HG03175 (cell line): ENCODE measurements around the gene KLF7.

Experiments used
- ATAC-seq: cut with Tn5 transposase; IDR thresholded peaks from one replicate; pipeline ENCODE4 v1.9.1; 2021; ENCODE audit warnings: mild to moderate bottlenecking, moderate library complexity; ENCODE audit not compliant: unreplicated experiment

The KLF7 gene

DNA sequence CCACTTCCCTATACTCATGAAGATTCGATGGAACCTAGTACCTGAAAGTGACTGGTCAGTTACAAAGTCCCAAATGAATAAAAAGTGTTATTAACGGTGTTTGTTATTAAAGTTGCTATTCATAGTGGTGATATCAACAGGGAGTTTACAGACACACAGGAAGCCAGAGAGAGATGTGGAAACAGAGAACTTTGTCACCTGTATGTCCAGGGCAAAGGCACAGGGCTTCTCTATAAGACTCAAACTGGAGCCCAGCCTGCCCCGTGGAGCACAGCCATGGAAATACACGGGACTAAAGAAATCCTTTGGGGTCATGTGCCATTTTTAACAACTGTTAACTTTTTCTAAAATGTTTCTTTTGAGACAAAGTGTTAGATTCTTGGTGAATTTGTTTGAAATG is 68.5 kb downstream of the KLF7 start:
- ATAC-seq = no peak

DNA sequence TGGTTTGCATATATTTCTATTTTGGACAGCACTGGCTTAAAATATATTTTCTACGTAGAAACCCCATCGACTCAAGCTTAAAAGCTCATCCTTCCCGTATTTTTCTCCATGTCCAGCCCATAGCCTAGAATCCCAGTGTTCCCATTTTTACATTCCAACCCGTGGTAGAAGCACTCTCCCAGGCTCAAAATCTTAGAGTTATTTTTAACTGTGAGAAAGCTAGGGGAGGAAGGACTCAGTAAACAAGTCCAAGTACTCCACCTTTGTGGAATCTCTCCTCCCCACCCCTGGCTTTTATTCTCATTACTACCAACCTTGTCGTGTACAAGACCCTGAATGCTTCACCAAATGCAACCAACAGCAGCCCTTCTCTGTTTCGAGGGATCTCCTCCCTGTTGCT is 69.8 kb downstream of the KLF7 start:
- no peak for ATAC-seq

DNA sequence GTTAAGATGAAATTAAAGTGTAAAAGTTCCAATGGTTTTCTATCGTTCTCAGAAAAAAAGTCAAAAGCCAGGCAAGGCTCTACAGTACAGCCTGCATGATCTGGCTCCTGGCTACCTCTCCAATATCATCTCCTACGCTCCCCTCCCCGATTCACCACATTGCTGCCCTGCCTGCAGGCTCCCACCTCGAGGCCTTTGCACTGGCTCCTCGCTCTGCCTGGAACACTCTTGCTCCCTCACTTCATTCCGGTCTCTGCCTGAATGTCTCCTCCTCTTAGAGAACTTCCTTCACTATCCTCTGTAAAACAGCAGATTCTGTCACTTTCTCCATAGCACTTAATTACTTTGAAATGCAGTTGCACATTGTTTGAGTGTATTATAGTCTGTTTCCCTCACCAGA is 72.5 kb downstream of the KLF7 start:
- no peak for ATAC-seq

DNA sequence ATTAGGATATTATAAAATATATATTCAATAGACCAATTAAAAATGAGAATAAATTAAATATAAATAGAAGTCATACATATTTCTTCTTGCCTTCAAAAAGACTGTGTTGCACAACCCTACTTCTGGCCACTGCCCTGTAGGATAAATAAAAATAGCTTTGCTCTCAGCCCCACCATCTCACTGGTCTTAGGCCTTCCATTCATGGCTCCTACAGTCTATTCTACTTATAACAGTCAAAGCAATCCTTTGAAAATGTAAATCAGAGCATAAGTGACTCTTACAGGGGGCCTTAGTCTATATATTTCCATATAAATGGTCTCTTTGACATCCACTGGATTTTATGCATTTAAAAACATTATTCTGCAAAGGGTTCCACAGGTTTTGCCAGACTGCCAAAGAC is 72.9 kb downstream of the KLF7 start:
- no peak for ATAC-seq

DNA sequence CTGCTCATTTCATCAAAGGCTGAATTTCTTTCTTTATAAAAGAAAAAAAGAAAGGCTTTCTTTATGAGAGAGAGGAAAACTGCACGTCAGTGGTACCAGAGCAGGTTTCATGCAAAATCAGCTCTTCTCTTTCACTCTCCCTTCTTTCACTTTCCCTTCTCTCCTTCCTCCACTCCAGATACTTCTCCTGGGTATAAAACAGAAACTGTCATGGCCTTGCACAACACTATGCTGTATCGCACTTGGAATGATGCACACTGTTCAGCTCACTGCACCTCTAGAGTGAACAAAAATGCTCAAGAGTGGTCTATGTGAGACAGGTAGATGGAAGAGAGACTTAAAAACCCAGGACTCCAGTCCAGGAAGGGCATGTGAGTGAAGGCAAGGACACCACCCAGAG is 73.8 kb downstream of the KLF7 start:
- ATAC-seq = no peak

DNA sequence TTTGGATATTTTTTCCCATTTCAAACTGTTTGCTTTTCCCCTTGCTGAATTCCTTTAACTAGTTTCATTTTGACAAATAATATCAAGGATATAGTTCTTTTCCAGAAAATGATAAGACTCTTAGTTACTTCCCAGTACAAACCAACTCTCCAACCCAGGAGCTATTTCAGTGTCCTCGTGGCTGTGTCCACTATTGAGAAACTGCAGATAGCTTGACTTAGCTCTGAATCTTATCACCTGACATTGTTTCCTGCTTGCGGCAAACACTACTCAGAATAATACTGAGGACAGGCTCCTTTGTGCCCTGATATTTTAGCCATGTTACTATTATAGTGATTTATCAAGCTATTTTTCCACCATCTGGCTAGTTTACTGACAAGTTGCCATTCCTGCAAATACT is 74.6 kb downstream of the KLF7 start:
- no peak for ATAC-seq

DNA sequence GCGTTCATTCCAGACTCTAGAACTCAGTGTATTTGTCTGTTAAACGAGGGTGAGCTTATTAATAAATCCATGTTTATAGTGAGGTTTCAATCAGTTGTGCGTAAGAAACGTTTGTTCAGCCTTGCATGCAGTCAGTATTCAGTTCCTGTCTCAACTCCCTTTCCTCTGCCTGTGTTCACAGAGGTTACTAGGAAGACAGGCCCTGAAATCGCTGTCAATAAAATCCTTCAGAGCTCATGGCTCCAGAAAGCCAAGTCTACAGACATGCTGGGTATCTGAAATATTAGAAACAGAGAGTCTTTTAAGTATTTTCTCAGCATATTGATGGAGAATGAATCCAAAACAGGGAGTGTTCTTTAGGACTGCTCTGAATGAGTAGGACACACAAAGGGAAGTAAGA is 75.4 kb downstream of the KLF7 start:
- ATAC-seq = no peak

DNA sequence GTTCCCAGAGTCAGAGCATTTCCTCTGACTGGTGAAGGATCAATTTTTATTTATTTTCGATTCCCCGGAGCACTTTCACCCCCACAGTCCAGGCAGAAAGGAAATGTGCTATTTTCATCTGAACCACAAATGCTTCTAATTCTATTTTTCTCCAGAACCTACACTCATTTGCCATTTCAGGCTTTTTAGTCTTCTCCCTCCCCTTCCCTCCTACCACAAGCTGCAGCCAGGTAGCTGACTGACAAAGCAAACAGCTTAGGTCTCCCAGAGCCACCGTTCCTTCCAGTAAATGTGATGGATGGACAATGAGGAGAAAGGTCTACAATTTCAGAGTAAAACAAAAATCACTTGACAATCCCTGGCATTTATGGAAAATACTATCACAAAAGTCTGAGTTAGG is 76.9 kb downstream of the KLF7 start:
- no peak for ATAC-seq

DNA sequence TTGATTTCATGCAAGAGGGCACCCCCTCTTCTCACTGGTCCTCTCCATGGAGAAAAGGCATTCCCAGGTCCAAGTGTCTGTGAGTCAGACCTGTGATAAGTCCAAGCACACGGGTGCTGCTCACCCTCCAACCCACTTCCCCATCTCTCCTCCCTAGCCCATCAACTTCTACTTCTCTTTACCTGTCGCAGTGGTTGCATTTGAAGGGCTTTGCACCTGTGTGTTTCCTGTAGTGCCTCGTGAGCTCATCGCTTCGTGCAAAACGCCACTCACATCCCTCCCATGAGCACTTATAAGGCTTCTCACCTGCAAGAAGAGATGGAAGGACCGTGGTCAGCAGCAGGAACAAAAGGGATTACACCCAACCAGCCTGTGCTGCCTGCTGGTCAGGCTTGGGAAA is 77.5 kb downstream of the KLF7 start:
- ATAC-seq = no peak

DNA sequence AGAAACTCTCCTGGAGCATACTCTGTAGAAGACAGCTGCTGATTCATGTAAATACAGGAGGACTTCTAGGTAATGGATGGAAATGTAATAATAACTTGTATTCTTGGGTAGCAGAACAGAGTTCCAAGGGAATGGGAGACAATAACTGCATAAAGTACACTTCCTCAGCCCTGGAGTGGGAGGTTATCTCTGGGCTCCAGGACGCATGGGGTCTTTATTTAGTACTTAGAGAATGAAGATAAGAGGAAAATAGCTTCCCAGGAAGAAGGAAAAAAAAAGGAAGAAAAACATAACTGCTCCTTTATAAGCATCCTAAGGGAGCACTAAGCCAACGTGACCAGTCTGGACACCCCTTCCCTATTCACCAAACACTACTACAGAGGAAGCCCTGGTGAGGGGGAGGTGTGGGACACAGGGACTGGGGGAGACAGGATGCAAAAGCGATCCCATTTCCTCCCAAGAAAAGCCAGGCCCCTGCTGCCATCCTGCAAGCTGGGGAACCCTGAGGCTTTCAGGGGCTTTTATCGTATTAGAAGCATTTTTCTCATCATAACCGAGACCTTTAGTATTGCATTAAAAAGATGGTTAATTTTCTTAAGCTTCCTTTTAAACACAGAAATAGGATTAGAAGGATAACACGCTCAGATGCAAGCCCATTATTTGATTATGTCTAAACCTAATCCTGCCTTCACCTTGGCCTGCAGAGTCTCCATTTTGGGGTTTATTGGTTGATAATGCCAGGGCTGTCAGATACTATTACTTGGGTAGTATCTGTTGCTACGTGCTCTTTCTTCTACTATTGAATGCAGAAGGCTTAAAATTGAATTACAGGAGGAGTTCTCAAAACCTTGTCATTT is 78.5 kb downstream of the KLF7 start:
- no peak for ATAC-seq

DNA sequence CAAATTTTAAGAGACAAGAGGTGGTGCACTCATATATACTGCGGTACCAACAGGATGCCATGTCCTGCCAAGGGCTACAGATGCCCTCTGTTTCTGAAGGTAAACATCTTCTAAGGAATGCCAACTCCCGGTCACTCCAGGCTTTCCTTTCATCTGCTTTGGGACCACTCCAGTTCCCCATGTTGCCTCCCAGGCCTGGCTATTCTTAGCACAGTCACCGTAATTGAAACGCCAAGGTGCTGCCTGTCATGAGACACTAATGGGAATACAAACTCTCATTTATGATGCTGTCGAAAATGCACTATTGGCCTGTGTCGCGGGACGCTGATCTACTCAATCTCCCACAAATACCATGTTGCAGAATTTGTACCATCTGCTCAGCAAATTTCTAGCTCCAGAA is 79.6 kb downstream of the KLF7 start:
- ATAC-seq = no peak

DNA sequence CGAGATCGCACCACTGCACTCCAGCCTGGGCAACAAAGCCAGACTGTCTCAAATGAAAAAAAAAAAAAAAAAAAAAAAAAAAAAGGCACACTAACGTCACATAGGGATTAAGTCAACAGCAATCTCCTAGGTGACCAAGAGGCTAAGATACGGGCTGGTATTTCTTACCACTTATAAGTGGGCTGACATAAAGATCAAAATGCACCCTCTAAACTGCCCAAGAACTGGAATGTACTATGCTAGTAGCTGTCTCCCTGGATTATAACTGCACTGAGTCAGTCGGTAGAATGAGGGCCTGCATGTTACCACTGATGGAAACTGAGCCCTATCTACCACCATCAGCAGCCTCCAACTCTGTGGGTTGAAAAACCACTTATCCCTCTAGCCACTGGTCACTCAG is 80.6 kb downstream of the KLF7 start:
- no peak for ATAC-seq

DNA sequence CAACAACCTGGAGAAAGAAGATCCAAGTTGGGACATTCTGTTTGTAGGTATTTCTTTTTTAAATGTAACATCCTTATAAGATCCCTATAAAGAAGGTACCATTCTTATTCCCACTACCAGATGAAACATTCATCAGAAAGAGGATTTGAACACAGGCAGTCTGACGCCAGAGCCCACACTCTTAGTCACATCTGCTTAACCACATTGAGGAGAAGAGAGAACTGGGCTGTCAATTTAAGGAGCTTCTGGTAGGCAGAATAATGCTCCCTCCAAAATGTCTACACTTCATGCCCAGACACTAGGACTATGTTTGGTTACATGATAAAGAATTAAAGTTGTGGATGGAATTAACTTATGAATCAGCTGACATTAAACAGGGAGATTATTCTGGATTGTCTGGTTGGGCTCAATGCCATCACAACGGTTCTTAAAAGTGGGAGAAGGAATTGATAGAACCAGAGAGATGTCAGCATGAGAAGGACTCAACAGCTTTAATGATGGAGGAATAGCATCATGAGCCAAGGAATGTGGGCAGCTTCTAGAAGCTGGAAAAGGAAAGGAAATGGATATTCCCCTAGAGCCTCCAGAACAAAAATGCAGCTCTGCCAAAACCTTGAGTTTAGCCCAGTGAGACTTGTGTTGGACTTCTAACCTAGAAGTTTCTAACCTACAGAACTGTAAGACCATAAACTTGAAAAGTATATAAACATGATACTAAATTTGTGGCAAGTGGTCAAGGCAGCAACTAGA is 82.2 kb downstream of the KLF7 start:
- ATAC-seq = no peak

DNA sequence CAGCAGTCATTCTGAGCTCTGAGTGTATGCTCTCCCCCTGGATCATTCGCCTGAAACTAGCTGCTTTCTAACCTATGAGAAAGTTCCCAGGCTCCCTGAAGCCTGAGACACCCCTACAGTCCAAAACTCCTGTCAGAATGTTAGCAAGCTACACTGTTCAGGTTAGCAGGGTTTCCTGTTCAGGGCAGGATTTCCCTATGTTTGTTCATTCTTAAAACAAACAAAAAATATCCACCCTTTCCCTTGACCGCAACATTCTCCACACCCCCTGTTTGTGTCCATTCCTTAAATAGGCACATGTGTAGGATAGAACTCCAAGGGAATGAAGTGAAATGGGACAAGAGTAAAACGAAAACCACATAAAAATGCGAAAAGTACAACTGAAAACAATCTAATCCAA is 83.1 kb downstream of the KLF7 start:
- ATAC-seq = no peak

DNA sequence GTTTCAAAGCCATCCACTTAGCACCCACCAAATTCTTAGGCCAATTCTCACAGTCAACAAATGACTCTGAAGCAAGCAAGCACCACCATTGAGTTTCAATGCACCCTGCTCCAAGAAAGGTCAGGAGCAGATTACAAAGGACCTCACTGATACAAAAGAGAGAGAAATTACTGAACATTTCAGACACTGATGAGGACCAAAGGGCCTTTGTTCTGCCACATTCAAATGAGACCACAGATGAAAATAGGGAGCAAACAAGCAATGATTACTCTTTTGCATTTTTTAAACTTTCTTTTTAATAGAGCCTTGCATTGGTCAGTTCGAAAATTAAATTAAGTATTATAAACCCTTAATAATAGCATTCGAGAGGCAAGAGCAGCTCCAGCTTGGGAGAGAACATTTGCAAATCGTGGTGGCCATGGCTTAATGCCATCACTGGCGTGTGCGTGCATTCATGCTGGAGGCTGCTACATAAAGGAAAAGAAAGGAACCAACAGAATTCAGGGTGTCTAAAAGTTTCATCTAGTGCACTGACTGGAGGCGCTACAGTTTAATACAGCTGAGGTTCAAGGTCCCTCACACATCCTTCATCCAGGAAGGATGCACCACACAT is 87.5 kb downstream of the KLF7 start:
- no peak for ATAC-seq

DNA sequence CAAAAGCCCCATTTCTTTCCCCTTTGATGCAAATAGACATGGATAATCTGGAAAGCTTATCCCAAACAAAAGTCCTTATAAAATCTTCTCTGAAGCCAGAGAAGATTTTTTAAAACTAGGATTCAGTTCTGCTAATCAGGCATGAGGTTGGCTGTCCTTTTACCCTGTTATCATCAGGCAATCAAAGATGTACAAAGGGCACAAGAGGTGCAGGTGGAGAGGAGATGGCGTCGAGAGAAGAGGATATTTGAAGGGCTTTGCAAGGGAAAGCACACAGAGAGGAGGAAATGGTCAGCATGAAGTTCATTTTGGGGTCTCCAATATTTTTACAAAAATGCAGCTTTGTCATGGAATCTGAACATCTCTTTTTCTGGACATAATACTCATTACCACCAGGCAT is 88.5 kb downstream of the KLF7 start:
- no peak for ATAC-seq

DNA sequence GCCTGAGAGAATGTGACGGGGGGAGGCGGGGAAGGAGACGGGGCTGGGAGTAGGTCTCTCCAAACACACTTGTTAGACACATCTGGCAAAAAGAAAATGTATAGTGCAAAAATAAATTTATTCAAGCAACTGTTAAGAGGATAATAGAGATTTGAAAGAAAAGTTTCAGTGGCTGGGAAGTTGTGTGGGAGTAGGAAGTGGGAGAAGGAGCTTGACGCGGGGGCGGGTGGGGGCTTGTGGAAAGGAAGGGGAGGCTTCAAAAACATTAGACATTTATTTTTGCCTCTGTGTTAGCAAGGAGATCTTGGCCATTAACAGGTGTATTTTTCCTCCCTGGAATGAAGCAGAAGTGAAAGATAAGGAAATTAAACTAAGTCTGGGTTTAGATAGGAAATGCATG is 90.3 kb downstream of the KLF7 start:
- ATAC-seq = no peak

DNA sequence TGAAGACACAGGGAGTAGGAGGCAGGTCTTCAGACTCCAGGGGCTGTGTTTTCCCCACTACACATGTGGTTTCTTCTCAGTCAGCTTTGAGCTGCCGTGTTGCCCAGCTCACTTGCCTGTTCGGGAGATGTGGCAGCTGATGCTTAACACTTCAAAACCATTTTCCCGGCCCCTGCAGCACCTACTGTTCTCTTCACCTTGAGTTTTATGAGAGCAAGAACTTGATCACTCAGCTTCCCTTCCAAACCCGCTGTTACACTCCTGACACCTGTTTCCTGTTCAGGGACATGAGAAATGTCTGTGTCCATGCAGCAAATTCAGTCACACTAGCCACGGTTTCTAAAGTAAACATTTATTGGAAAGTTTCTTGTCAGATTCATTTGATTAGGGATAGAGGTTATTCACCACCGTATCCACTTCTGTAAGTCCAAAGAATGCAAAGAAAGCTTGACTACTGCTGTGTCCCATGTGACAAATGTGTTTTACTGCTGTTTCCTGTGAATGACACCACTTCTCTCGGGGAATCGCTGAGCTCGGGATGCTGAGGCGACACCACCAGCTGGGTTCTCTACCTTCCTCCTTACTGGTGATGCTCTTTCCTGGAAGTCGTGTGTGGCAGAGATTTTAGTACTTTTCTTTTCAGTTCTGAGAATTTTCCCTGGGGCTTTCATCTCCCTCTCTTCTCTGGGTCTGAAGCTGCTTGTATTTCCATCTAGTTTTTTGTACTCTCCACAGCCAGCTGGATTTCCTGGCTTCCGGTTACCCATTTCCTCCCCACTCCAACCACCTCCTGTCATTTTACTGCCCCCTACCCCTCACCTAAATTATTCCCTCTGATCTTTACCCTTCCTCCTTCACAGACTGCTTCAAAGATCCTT is 91.7 kb downstream of the KLF7 start:
- no peak for ATAC-seq

DNA sequence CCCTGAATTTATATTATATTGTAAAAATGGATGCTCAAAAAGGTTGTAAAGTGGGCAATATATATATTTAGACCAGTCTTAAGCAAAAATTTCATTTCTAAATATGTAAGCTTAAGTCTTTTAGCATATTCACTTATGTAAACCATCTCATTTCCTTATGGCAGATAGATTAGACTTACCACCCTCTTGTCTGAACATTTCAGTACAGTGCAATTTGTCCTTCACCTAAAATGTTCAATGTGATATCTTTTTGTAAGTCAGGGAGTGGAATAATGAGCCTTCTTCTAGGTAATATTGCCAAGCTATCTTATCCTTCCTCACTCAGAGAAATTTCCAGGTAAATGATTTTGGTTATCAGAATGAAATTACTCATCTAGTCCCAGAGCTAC is 92.3 kb downstream of the KLF7 start:
- ATAC-seq = no peak

DNA sequence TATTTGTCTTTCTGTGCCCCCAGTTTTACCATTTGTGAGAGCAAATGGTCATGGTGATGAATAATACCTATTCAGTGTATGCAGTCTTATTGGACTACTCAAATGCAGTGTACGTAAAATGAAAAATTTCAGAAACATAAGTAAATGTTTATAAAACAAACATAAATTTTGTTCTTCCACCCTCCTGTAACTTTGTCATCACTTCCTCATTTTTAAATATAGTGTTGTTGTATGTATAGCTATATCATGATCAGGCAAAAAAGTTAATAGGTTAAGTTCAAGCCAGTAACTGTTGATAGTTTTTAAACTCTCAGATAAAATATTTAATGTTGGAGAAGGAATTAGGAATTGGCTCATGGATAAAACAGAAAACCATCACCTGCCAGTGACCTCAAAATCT is 93.2 kb downstream of the KLF7 start:
- peak; percentile 40 for ATAC-seq

DNA sequence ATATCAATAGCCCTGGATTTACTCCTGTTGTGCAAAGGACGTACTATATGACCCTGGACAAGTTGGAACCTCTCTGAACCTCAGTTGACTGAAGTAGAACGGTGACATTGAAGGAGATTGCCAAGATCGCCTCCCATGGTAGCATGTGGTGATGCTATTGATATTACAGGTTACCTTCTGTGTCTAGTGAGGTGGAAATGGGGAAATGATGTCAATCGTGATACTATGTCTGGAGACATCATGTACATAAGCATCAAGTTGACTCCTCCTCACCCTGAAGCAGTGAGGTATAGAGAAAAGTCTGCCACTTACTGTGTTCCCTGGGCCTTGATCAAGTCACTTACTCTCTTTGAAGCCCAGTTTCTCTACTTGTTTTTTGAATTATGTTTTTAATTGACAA is 93.9 kb downstream of the KLF7 start:
- no peak for ATAC-seq
